HG03159 (cell line): Measurements from ENCODE around the gene PAPOLG.

Experiments
- ATAC-seq: cut with Tn5 transposase; IDR thresholded peaks from one replicate; pipeline ENCODE4 v1.9.1; 2021; ENCODE audit warnings: mild to moderate bottlenecking, moderate library complexity; ENCODE audit not compliant: unreplicated experiment

Gene PAPOLG

GRCh38 chr2:60756097-60757087 lies at the start of gene PAPOLG:
TSS of gene PAPOLG (plus strand) at chr2:60756268. CDS start at chr2:60756479, 211 bp downstream.
- ATAC-seq: peak; percentile 98

- ATAC-seq: no peak
Observed at GRCh38 chr2:60707750-60708371, 48.2 kb upstream of the PAPOLG start.

GRCh38 chr2:60708630-60709320 lies 47.3 kb upstream of the PAPOLG start:
- ATAC-seq: no peak

DNA sequence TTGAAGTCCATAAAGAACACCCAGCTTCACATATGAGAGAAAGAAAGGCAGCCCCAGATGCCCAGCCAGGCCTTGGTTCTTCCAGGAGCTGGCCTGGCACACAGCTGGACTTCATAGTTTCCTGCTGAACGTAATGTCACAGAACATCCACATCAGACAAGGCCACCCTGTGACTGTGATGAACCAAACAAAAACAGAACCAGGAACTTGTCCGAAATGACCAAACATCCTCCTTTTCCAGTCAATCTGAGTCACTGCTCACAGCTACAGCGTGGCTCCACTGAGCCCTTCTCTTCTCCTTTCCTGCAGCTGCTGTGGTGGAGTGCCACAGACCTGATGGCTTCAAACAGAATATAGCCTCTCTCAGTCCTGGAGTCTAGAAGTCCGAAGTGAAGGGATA lies 45.4 kb upstream of the PAPOLG start:
- ATAC-seq: no peak

- no peak for ATAC-seq
Observed at GRCh38 chr2:60715561-60715960, 40.5 kb upstream of the PAPOLG start.

GRCh38 chr2:60717691-60718090 lies 38.4 kb upstream of the PAPOLG start:
- no peak for ATAC-seq

DNA sequence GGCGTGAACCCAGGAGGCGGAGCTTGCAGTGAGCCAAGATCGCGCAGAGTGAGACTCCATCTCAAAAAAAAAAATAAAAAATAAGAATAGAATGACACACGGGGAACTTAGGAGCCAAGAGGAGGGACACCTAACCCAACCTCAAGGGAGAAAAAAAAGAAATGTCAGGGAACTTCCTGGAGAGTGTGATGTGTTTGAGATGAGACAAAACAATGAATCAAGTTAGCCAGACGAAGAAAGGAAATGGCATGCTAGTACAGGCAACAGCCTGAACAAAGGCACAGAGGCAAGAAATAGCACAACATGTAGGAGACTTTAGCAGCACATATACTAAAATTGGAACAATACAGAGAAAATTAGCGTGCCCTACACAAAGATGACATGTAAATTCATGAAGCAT lies 36.7 kb upstream of the PAPOLG start:
- no peak for ATAC-seq

GRCh38 chr2:60725466-60725865 lies 30.6 kb upstream of the PAPOLG start:
- no peak for ATAC-seq

- no peak for ATAC-seq
Observed at GRCh38 chr2:60728855-60729254, 27.2 kb upstream of the PAPOLG start.

GRCh38 chr2:60735496-60736250 lies 20.4 kb upstream of the PAPOLG start:
- ATAC-seq: no peak

DNA sequence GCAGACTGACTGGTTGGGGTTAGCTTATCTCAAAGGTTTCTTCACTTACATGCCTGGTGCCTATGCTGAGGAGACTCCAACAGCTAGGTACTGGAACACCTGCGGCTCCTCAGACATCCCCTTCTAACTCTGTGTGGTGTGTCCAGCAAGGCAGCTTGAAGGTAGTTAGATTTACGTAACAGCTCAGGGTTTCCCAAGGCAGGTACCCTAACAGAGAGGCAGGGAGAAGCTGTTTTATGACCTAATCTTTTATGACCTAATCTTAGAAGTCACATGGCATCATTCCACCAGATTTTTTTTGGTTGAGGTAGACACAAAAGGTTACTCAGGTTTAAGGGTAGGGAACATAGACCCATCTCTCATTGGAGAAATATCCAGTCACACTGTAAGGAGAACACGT lies 17.4 kb upstream of the PAPOLG start:
- no peak for ATAC-seq

DNA sequence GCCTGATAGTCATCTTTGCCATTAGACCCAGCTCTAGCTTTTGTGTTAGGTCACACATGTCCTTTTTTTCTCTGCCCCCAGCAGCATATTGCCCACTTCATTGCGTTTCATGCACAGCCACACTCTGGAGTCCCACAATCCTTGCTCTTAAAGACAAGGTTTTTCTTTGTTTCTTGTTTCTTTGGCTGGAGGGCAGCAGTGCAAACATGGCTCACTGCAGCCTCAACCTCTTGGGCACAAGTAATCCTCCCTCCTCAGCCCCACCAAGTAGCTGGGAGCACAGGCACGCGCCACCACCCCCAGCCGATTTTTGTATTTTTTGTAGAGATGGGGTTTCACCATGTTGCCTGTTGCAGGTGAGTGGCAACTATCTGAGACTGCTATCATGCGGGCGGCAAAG lies 16.9 kb upstream of the PAPOLG start:
- ATAC-seq: no peak

DNA sequence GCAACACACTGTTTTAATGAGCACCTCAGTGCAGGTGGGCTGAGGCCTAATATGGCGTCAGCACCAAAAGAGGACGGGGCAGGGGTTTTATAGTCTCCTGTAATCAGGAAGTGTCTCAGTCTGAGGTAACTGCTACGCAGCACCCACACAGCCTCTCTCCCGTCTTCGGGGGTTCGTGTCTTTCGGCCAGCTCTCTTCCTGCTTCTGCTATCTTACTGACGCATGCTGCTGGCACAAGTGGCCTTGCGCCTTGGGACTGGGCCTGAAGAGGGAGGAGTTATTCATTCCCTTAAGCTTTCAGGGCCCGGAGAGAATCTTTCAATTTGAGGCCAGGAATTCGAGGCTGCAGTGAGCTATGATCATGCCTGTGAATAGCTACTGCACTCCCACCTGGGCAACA lies 14.5 kb upstream of the PAPOLG start:
- no peak for ATAC-seq

DNA sequence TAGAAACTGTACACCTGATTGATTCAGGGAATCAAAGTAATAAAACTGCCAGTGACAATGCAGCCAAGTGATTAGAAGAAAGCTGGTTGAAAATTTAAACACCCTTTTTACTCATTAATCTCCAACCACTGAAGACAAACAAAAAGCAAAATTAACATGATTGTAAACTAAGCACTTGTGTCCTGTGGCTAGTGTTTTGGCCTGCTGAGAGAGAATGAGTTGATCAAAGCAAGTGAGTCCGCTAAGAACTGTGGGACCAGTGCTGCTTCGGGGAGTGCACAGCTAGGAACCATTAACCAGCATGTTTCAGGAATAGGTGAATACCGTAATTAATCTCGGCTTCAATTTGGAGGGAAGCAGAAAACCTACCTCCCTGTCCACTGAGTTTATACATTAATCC lies 13.6 kb upstream of the PAPOLG start:
- ATAC-seq: no peak

GRCh38 chr2:60745330-60745729 lies 10.7 kb upstream of the PAPOLG start:
- ATAC-seq: no peak

- no peak for ATAC-seq
Observed at GRCh38 chr2:60745761-60746160, 10.3 kb upstream of the PAPOLG start.

DNA sequence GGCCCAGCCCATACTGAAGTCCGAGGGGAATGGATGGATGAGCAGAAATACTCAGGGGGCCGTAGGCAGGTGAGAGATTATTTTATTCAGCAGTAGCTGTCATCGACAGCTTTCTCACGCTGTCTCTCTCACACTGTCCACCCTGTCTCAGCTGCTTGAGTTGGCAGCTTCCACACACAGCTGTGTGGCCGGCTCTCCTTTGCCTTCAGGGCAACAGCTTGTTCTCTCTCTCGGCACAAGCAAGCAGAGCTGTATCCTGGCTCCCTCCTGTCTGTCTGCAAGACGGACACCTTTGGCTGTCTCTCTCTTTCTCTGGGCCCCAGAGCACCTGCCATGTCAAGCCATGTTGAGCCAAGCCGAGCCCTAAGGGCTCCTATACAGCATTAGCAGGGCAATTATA lies 9.8 kb upstream of the PAPOLG start:
- ATAC-seq: no peak

GRCh38 chr2:60759654-60760053 lies 3.6 kb downstream of the PAPOLG start:
- no peak for ATAC-seq

- no peak for ATAC-seq
Observed at GRCh38 chr2:60764736-60765534, 8.9 kb downstream of the PAPOLG start.

- ATAC-seq: no peak
Observed at GRCh38 chr2:60766283-60766682, 10.2 kb downstream of the PAPOLG start.
